ENCODE data around the gene GHRL. TPM values are rescaled to one million over a fixed set of nuclear protein-coding genes. Genes with fewer than 3 reads are reported as not detected.
A peak's percentile ranks its signal among the peaks of the same experiment; 100 is the strongest.

GHRL gene
- total RNA-seq, 1 donor from 2014 or later, result 0.59 TPM

DNA sequence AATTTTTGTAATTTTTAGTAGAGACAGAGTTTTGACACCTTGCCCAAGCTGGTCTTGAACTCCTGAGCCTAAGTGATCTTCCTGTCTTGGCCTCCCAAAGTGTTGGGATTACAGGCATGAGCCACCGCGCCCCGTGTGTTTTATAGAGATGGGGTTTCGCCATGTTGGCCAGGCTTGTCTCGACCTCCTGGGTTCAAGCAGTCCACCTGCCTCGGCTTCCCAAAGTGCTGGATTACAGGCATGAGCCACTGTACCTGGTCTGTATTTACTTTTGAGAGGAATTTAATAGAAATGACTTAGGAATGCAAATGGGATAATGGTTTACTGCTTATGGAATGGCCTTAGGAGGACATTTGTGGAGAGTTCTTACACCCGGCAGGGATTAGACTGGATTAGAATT lies 33.7 kb downstream of the GHRL start:
- H3K27ac Mint-ChIP-seq (ENCODE audit: unreplicated experiment), result no peak overlapping the region
- peaks cover 46% of the 10 kb centered on the region for H3K36me3 Mint-ChIP-seq (ENCODE audit: unreplicated experiment)
- H3K4me3 Mint-ChIP-seq (ENCODE audit: unreplicated experiment), result no peak overlapping the region
- H3K4me1 Mint-ChIP-seq (ENCODE audit: unreplicated experiment), result peaks cover 11% of the 10 kb centered on the region
- no peaks in the 10 kb centered on the region for H3K27me3 Mint-ChIP-seq (ENCODE audit: unreplicated experiment)
- DNase-seq (ENCODE audit: extremely low spot score, unreplicated experiment), result no peak
- no peaks in the 10 kb centered on the region for H3K9me3 Mint-ChIP-seq (ENCODE audit: unreplicated experiment)
- TF ChIP-seq, protein P1, sequence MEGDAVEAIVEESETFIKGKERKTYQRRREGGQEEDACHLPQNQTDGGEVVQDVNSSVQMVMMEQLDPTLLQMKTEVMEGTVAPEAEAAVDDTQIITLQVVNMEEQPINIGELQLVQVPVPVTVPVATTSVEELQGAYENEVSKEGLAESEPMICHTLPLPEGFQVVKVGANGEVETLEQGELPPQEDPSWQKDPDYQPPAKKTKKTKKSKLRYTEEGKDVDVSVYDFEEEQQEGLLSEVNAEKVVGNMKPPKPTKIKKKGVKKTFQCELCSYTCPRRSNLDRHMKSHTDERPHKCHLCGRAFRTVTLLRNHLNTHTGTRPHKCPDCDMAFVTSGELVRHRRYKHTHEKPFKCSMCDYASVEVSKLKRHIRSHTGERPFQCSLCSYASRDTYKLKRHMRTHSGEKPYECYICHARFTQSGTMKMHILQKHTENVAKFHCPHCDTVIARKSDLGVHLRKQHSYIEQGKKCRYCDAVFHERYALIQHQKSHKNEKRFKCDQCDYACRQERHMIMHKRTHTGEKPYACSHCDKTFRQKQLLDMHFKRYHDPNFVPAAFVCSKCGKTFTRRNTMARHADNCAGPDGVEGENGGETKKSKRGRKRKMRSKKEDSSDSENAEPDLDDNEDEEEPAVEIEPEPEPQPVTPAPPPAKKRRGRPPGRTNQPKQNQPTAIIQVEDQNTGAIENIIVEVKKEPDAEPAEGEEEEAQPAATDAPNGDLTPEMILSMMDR (IDR thresholded peaks at IDR 0.05), result no peak

DNA sequence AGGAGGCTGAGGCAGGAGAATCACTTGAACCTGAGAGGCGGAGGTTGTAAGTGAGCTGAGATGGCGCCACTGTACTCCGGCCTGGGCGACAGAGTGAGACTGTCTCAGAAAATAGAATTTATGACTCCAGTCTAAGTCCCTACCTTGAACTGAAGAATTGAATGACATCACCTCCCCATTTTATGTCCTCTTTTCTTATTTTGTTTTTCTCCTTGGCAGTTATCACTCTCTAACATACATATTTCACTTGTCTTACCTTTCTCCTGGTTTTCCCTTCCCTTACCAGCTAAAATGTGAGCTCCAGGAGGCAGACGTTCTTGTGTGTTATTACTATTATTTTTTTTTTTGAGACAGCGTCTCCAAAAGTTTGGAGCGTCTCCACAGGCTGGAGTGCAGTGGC lies 36.9 kb downstream of the GHRL start:
- no peak for DNase-seq (ENCODE audit: extremely low spot score, unreplicated experiment)
- H3K4me3 Mint-ChIP-seq (ENCODE audit: unreplicated experiment), result no peak overlapping the region
- H3K27me3 Mint-ChIP-seq (ENCODE audit: unreplicated experiment), result no peaks in the 10 kb centered on the region
- H3K27ac Mint-ChIP-seq (ENCODE audit: unreplicated experiment), result no peak overlapping the region
- H3K9me3 Mint-ChIP-seq (ENCODE audit: unreplicated experiment), result no peaks in the 10 kb centered on the region
- TF ChIP-seq, protein P1 (IDR thresholded peaks at IDR 0.05), result no peak
- H3K36me3 Mint-ChIP-seq (ENCODE audit: unreplicated experiment), result peaks cover 40% of the 10 kb centered on the region
- H3K4me1 Mint-ChIP-seq (ENCODE audit: unreplicated experiment), result peaks cover 5% of the 10 kb centered on the region

DNA sequence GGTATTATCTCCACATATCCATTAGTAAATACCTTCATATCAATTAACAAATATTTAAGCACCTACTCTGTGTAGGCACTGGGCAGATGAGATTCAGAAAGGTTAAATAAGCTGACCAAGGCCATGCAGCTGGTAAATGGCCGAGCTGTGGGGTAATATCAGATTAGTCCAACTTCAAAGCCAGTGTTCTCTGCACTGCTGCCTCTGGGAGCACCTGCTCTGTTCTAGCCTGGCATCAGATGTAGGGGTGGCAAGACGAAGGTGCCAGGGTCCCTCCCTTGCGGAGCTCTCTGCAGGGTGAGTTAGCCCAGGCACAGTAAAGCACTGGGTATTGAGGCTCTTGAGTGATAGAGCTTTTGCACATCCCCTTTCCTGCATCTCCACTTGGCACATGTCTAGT lies 39.0 kb downstream of the GHRL start:
- peaks cover 34% of the 10 kb centered on the region for H3K36me3 Mint-ChIP-seq (ENCODE audit: unreplicated experiment)
- no peak overlapping the region for H3K27ac Mint-ChIP-seq (ENCODE audit: unreplicated experiment)
- no peaks in the 10 kb centered on the region for H3K27me3 Mint-ChIP-seq (ENCODE audit: unreplicated experiment)
- no peak overlapping the region for H3K4me3 Mint-ChIP-seq (ENCODE audit: unreplicated experiment)
- DNase-seq (ENCODE audit: extremely low spot score, unreplicated experiment), result no peak
- TF ChIP-seq, protein P1 (IDR thresholded peaks at IDR 0.05), result no peak
- H3K4me1 Mint-ChIP-seq (ENCODE audit: unreplicated experiment), result peaks cover 20% of the 10 kb centered on the region
- H3K9me3 Mint-ChIP-seq (ENCODE audit: unreplicated experiment), result no peaks in the 10 kb centered on the region

DNA sequence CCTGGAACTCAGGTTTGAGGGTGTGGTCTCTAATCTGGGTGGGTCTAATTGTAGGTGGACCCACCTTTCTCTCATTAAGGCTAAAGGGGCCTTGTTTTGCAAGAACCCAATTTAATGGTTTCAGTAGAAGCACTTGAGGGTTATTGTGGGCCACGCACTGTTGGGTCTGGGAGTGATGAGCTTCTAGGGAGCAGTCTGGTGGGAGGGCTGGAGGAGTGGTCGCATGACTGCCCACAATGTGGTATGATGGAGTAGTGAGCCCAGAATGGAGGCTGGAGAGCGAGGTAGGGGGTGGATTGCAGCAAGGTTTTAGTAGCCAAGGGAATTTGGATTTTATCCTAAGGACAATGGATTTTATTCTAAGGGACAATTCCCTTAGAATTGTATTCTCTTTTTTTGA lies 41.7 kb downstream of the GHRL start:
- Mint-ChIP-seq H3K27ac (ENCODE audit: unreplicated experiment) (no peak overlapping the region), H3K36me3 (ENCODE audit: unreplicated experiment) (peaks cover 27% of the 10 kb centered on the region), H3K9me3 (ENCODE audit: unreplicated experiment) (no peaks in the 10 kb centered on the region), H3K27me3 (ENCODE audit: unreplicated experiment) (no peaks in the 10 kb centered on the region), H3K4me1 (ENCODE audit: unreplicated experiment) (peaks cover 26% of the 10 kb centered on the region), H3K4me3 (ENCODE audit: unreplicated experiment) (no peak overlapping the region)
- TF ChIP-seq, protein P1 (IDR thresholded peaks at IDR 0.05), result no peak
- no peak for DNase-seq (ENCODE audit: extremely low spot score, unreplicated experiment)

DNA sequence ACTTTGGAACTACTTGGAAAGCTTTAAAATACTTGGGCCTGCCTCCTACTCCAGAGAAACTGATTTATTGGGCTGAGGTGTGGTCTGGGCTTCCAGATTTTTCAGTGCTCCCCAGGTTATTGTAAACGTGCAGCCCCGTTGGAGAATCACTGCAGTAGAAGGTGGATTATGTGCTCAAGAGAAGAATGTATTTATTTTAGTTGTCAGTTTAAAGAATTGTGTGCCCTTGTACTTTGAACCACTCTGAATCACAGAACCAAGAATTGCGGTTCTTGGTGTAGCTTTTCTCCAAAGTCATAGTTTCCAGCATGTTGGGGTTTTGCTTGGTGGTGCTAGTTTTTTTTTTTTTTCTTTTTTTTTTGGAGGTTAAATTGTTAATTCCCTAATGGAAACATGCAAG lies 42.9 kb downstream of the GHRL start:
- Mint-ChIP-seq H3K4me1 (ENCODE audit: unreplicated experiment) (peaks cover 26% of the 10 kb centered on the region), H3K27ac (ENCODE audit: unreplicated experiment) (peak overlapping the region; percentile 81)

More for the DNA sequence above, 42.9 kb downstream of the GHRL start:
- Mint-ChIP-seq H3K9me3 (ENCODE audit: unreplicated experiment) (no peaks in the 10 kb centered on the region), H3K4me3 (ENCODE audit: unreplicated experiment) (peak overlapping the region; percentile 86), H3K36me3 (ENCODE audit: unreplicated experiment) (peaks cover 26% of the 10 kb centered on the region), H3K27me3 (ENCODE audit: unreplicated experiment) (no peaks in the 10 kb centered on the region)
- TF ChIP-seq, protein P1 (IDR thresholded peaks at IDR 0.05), result no peak
- no peak for DNase-seq (ENCODE audit: extremely low spot score, unreplicated experiment)
